H1 (cell line): ENCODE data around the gene UBASH3B. TPM values are rescaled to one million over a fixed set of nuclear protein-coding genes. Genes with fewer than 3 reads are reported as not detected.

Source experiments
- BRCA1 ChIP-seq: IDR thresholded peaks from 2 replicates; pipeline ENCODE4 v1.6.1; 2012; ENCODE audit warnings: low read depth, low read length, improper control_type of control experiment
- CHD1 ChIP-seq: IDR thresholded peaks from 2 replicates; pipeline ENCODE4 v1.6.1; 2012; ENCODE audit warnings: low read depth, low read length, improper control_type of control experiment
- CHD2 ChIP-seq: IDR thresholded peaks from 2 replicates; pipeline ENCODE4 v1.6.1; 2012; ENCODE audit warnings: low read length, improper control_type of control experiment
- FOSL1 ChIP-seq: IDR thresholded peaks from 2 replicates; pipeline ENCODE4 v1.6.1; 2011; ENCODE audit warnings: mild to moderate bottlenecking, low read depth, low read length, moderate library complexity; ENCODE audit not compliant: insufficient read depth
- HDAC2 ChIP-seq, 2 experiments: fragments of 300-600 bp in 1 of 2; sonication (generic) in 1 of 2; IDR thresholded peaks; 2 replicates each; pipeline ENCODE4 v1.6.1; 2011 to 2012; ENCODE audit warnings: low read depth in 2 of 2, low read length in 2 of 2, mild to moderate bottlenecking in 2 of 2, moderate library complexity in 2 of 2, borderline replicate concordance in 1 of 2, inconsistent platforms in 1 of 2
- KDM1A ChIP-seq: fragments of 200-600, 300-600 bp; sonication (generic); IDR thresholded peaks from 2 replicates; pipeline ENCODE4 v1.7.1; 2016; ENCODE audit warnings: mild to moderate bottlenecking, low read length, borderline replicate concordance
- POLR2AphosphoS5 ChIP-seq: IDR thresholded peaks from 2 replicates; pipeline ENCODE4 v1.6.1; 2011; ENCODE audit warnings: low read depth, low read length
- polyA plus RNA-seq, 7 experiments: library from polyadenylated mRNA; depleted of rRNA in 3 of 7; stranded (reverse) in 5 of 7; unstranded in 2 of 7; fragments of >200 nt in 5 of 7; fragments of 200-250 nt in 2 of 7; gene quantifications; 1 replicate in 5 of 7; 2 replicates in 1 of 7; 4 replicates in 1 of 7; pipeline versions ENCODE4 v1.2.1 to v1.2.3, GENCODE V29; 2011 to 2013; ENCODE audit warnings: missing spikeins in 2 of 7, mixed read lengths in 2 of 7
- total RNA-seq: library from RNA; stranded (reverse); fragmentation: NEBNext Ultra II Directional; extraction: Animal tissue kit (Norgen Biotek cat#: 25700); gene quantifications from 2 replicates; pipeline ENCODE4 v1.2.1, GENCODE V29; 2021

The UBASH3B gene
- total and polyA plus RNA-seq, 2 of the 8 experiments (the other 6 are each of a cell fraction or from before 2014, with no cell fraction given): 7.5 to 9.5 TPM

- no peak for TF ChIP-seq POLR2AphosphoS5
- TF ChIP-seq BRCA1: no peak
- TF ChIP-seq HDAC2 (IDR thresholded peaks at IDR 0.05; ENCODE audit: borderline replicate concordance in 1 of 2, low read depth in 2 of 2, low read length in 2 of 2): no peak
- no peak for TF ChIP-seq KDM1A
- TF ChIP-seq FOSL1: no peak
- no peak for TF ChIP-seq CHD1
- TF ChIP-seq CHD2: no peak
Measured at GRCh38 chr11:122851366-122851966, 195.9 kb downstream of the UBASH3B start (continued).
